GM12892 (cell line): ENCODE results near the gene CLASP1.

Source experiments
- POLR2A ChIP-seq: IDR thresholded peaks from 2 replicates; pipeline ENCODE4 v1.6.1; 2011; ENCODE audit warnings: low read depth, low read length, control low read depth
- POLR2AphosphoS5 ChIP-seq: IDR thresholded peaks from 2 replicates; pipeline ENCODE4 v1.6.1; 2011; ENCODE audit warnings: low read depth, low read length, control low read depth
- TAF1 ChIP-seq: IDR thresholded peaks from 2 replicates; pipeline ENCODE4 v1.6.1; 2011; ENCODE audit warnings: low read depth, mild to moderate bottlenecking, control low read depth, low read length, borderline replicate concordance

GRCh38 chr2:121595012-121595891, 54.0 kb downstream of the CLASP1 start:
- TF ChIP-seq POLR2A (no peak), TAF1 (no peak), POLR2AphosphoS5 (no peak)
